SK-N-DZ (cell line): ENCODE data around the gene RRP8. TPM values are rescaled to one million over a fixed set of nuclear protein-coding genes. Genes with fewer than 3 reads are reported as not detected.

ENCODE experiments used
- DNase-seq: peaks from one replicate; pipeline ENCODE4 v3.0.0-alpha.2; 2015; ENCODE audit warnings: low spot score
- polyA plus RNA-seq, 2 experiments: library from polyadenylated mRNA; depleted of rRNA; stranded (reverse); fragments of >200 nt; gene quantifications; 2 replicates each; pipeline ENCODE4 v1.2.3, GENCODE V29; 2014

The RRP8 gene
- polyA plus RNA-seq (2014; cell fraction: cytosol; rRNA removed) = 17.5 and 20.0 TPM in 2 replicates
- 34.5 and 36.0 TPM in 2 replicates for polyA plus RNA-seq (2014; cell fraction: nucleus; rRNA removed)

GRCh38 chr11:6603287-6604080 is at the start of gene RRP8, which contains the start of gene ILK:
RRP8 (minus strand) TSS chr11:6603616; CDS start chr11:6603502, 114 bp downstream.
ILK (plus strand) TSS chr11:6603774; CDS start chr11:6604272, 498 bp downstream.
- peak; percentile 81 for DNase-seq

- DNase-seq = no peak
These were observed 49.7 kb upstream of the RRP8 start for GRCh38 chr11:6653097-6653496.

DNA sequence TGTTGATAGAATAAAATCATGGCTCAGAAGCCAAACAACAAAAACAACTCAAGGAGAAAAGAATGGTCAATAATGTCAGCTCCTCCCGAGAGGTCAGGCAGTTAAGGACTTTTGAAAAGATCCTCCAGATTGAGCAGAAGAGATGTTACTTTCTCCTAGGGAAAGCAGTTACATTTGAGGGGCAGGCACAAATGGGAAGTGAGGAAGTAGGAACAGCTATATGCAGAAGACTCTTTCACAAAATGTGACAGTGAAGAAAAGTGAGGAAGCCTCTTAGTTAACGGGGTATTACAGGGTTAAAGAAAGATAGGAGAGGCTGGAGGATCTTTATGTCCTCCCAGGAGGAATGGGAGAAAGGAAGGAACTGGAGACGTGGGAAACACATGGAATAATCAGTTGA is 48.8 kb upstream of the RRP8 start:
- DNase-seq = no peak

DNA sequence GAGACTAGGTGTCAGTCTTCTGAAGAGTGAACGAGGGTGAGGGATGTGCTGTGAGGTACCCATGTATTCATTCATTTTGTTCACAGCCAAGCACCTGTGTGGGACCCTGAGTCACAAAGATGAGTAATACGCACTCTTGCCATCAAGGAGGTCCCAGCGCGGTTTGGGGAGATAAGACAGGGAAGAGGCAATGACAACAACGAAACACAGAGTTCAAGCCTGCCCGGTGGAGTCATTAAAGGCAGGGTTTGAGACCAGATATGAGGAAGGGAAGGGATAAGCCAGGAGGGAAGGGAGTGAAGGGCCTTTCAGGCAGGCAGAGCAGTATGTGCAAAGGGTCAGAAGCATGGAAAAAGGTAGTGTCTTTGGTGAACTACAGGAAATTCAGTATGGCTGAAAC is 47.6 kb upstream of the RRP8 start:
- no peak for DNase-seq

GRCh38 chr11:6650104-6650503 is 46.7 kb upstream of the RRP8 start:
- no peak for DNase-seq

- DNase-seq = no peak
These were observed 45.1 kb upstream of the RRP8 start for GRCh38 chr11:6648501-6648900.

- no peak for DNase-seq
These were observed 44.4 kb upstream of the RRP8 start for GRCh38 chr11:6647836-6648235.

GRCh38 chr11:6646918-6647679 is 43.7 kb upstream of the RRP8 start:
- no peak for DNase-seq

- no peak for DNase-seq
These were observed 43.1 kb upstream of the RRP8 start for GRCh38 chr11:6646576-6646917.

- DNase-seq = no peak
These were observed 42.7 kb upstream of the RRP8 start for GRCh38 chr11:6646071-6646470.

GRCh38 chr11:6642957-6643356 is 39.5 kb upstream of the RRP8 start:
- DNase-seq = no peak

DNA sequence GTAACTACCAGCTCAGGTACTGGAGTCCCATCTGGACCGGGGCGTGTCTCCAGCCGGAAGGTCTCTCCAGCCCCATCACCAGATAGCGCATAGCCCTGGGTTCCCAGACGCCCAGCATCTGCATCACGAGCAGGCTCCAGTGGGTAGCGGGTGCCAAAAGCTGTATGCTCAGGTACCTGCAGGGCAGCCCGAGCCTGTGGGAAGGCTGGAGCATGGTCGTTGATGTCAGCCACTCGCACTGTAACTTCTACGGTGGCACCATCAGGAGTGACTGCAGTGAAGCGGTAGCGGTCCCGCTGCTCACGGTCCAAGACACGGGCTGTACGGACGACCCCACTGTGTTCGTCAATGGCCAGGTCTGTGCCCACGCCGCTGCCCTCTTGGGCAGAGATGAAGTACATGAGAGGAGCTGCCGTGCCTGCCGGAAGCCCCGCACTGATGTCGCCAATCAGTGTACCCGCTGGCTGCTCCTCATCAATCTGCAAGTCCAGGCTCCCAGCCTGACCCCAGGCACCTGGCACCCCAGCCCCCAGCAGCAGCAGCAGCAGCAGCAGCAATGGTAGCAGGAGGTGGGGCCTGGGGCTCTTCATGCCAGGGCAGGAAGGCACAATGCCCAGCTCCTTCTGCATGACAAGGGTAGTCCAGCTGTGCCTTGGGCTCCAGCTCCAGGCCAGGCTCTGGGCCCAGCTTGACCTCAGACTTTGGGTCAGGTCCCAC is 37.7 kb upstream of the RRP8 start:
- no peak for DNase-seq

- DNase-seq = no peak
These were observed 36.9 kb upstream of the RRP8 start for GRCh38 chr11:6640036-6640984.

DNA sequence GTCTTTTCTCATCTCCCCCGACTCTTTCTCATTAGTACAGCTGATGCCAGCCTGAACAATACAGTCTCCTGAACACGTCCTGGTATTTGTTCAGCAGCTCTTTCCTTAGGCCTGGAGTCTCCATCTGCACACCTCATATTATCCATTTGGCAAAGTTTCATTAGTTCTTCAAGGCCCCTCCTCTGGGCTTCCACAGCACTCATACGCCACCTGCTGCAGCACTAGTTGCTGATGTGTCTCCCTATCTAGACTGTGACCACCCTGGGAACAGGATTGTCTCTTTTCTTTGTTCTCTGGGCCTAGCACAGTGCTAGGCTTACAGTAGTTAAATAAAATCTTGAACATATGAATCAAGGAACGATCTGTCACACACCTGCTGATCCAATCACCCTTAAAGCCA is 35.0 kb upstream of the RRP8 start:
- DNase-seq = no peak

GRCh38 chr11:6637871-6638270 is 34.5 kb upstream of the RRP8 start:
- no peak for DNase-seq

- DNase-seq = no peak
These were observed 33.1 kb upstream of the RRP8 start for GRCh38 chr11:6636480-6636879.

DNA sequence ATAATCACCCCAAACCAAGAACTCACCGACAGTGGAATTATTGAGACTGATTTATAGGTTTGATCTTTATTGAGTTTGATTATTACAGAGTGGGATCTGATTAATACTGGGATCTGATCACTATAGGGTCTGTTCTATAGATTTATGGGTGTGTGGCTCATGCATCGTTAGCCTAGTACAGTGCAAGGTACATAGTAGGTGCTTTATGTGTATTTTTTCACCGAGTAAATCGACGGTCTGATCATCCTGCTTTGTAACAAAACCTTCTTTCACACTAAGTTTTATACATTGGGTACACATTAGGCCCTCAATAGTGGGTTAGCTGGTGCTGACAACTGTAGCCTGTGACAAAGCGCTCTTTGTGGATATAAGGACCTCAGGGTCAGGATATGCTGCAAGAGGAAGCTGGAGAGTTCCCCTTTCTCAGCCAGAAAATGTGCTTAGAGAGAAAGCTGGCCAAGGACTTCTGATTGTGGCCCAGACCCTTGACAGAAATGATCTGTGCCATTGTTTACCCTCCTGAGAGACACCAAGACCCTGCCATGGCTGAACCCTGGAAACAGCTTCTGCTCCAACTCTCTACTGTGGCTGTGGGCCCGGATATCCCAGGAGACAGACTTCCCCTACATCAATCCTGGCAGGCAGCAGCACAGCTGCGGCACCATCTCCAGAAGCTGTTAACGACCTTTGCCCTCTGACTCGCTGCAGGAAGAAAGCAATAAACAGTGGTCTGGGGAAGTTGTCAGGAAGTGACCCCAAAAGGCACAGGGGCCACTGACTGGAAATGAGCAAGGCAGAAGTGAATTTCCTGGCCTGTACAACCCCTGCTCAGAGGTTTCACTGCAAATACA is 31.9 kb upstream of the RRP8 start:
- DNase-seq = no peak

GRCh38 chr11:6634534-6634933 is 31.1 kb upstream of the RRP8 start:
- DNase-seq = no peak

- DNase-seq = no peak
These were observed 30.3 kb upstream of the RRP8 start for GRCh38 chr11:6633422-6634408.
